H9 (cell line): ENCODE measurements around the gene GSAP. TPM values are rescaled to one million over a fixed set of nuclear protein-coding genes. Genes with fewer than 3 reads are reported as not detected.

Source experiments
- DNase-seq: peaks from one replicate; pipeline ENCODE4 v3.0.0-alpha.2; 2017
- H2AFZ ChIP-seq: one replicate; pipeline ENCODE4 v1.6.1; 2013; ENCODE audit warnings: mild to moderate bottlenecking, low read length, control low read depth, moderate library complexity
- H2AK5ac ChIP-seq: 2 replicates; pipeline ENCODE4 v1.6.1; 2013; ENCODE audit warnings: low read length, control low read depth, mixed read lengths; ENCODE audit not compliant: insufficient read length
- H2BK120ac ChIP-seq: one replicate; pipeline ENCODE4 v1.6.1; 2013; ENCODE audit warnings: low read depth, mild to moderate bottlenecking, low read length, control low read depth, inconsistent platforms; ENCODE audit not compliant: poor library complexity, severe bottlenecking
- H2BK12ac ChIP-seq: 2 replicates; pipeline ENCODE4 v1.6.1; 2013; ENCODE audit warnings: low read length, control low read depth, mixed read lengths, low read depth; ENCODE audit not compliant: insufficient read length
- H2BK15ac ChIP-seq: 2 replicates; pipeline ENCODE4 v1.6.1; 2013; ENCODE audit warnings: low read depth, low read length, control low read depth
- H2BK20ac ChIP-seq: one replicate; pipeline ENCODE4 v1.6.1; 2013; ENCODE audit warnings: low read depth, mild to moderate bottlenecking, low read length, control low read depth, inconsistent platforms; ENCODE audit not compliant: poor library complexity, severe bottlenecking
- H2BK5ac ChIP-seq: 2 replicates; pipeline ENCODE4 v1.6.1; 2013; ENCODE audit warnings: low read length, control low read depth, mixed read lengths; ENCODE audit not compliant: insufficient read length
- H3K14ac ChIP-seq: 2 replicates; pipeline ENCODE4 v1.6.1; 2013; ENCODE audit warnings: low read length, control low read depth; ENCODE audit not compliant: insufficient read depth
- H3K18ac ChIP-seq: 2 replicates; pipeline ENCODE4 v1.6.1; 2013; ENCODE audit warnings: low read depth, mild to moderate bottlenecking, mixed read lengths, low read length, control low read depth; ENCODE audit not compliant: insufficient read length
- H3K23ac ChIP-seq: 2 replicates; pipeline ENCODE4 v1.6.1; 2013; ENCODE audit warnings: low read length, control low read depth, mixed read lengths, low read depth; ENCODE audit not compliant: insufficient read length
- H3K23me2 ChIP-seq: 2 replicates; pipeline ENCODE4 v1.6.1; 2013; ENCODE audit warnings: low read depth, mild to moderate bottlenecking, mixed read lengths, low read length, control low read depth; ENCODE audit not compliant: insufficient read length, poor library complexity, severe bottlenecking
- H3K27ac ChIP-seq: 2 replicates; pipeline ENCODE4 v1.5.1; 2013; ENCODE audit warnings: low read length, control low read depth, mixed read lengths, low read depth; ENCODE audit not compliant: insufficient read length
- H3K27me3 ChIP-seq: 2 replicates; pipeline ENCODE4 v1.6.1; 2013; ENCODE audit warnings: low read length, control low read depth, inconsistent platforms; ENCODE audit not compliant: insufficient read depth
- H3K4ac ChIP-seq: 2 replicates; pipeline ENCODE4 v1.6.1; 2013; ENCODE audit warnings: low read depth, mild to moderate bottlenecking, control low read depth, inconsistent platforms, low read length, moderate library complexity
- H3K4me1 ChIP-seq: 2 replicates; pipeline ENCODE4 v1.6.1; 2013; ENCODE audit warnings: low read length, control low read depth, inconsistent platforms; ENCODE audit not compliant: insufficient read depth
- H3K4me2 ChIP-seq: 2 replicates; pipeline ENCODE4 v1.6.1; 2013; ENCODE audit warnings: low read length, control low read depth, mixed read lengths; ENCODE audit not compliant: insufficient read length, insufficient read depth
- H3K56ac ChIP-seq: 2 replicates; pipeline ENCODE4 v1.6.1; 2013; ENCODE audit warnings: low read depth, mild to moderate bottlenecking, mixed read lengths, low read length, control low read depth; ENCODE audit not compliant: insufficient read length
- H3K79me1 ChIP-seq: 2 replicates; pipeline ENCODE4 v1.6.1; 2013; ENCODE audit warnings: low read depth, mild to moderate bottlenecking, moderate library complexity, low read length, control low read depth, inconsistent platforms; ENCODE audit not compliant: insufficient read depth, poor library complexity, severe bottlenecking
- H3K79me2 ChIP-seq: 2 replicates; pipeline ENCODE4 v1.6.1; 2013; ENCODE audit warnings: low read length, control low read depth, inconsistent platforms; ENCODE audit not compliant: insufficient read depth
- H3K9ac ChIP-seq: 2 replicates; pipeline ENCODE4 v1.6.1; 2013; ENCODE audit warnings: low read length, control low read depth, mixed read lengths; ENCODE audit not compliant: insufficient read length; ENCODE audit errors: extremely low read depth
- H3K9me3 ChIP-seq: one replicate; pipeline ENCODE4 v1.6.1; 2013; ENCODE audit warnings: low read depth, low read length, inconsistent platforms; ENCODE audit not compliant: control insufficient read depth
- H3T11ph ChIP-seq: one replicate; pipeline ENCODE4 v1.6.1; 2013; ENCODE audit warnings: mild to moderate bottlenecking, low read length, control low read depth, inconsistent platforms
- H4K20me1 ChIP-seq: one replicate; pipeline ENCODE4 v1.6.1; 2013; ENCODE audit not compliant: control insufficient read depth, insufficient read length, insufficient read depth
- H4K5ac ChIP-seq: 2 replicates; pipeline ENCODE4 v1.6.1; 2013; ENCODE audit warnings: low read depth, mild to moderate bottlenecking, mixed read lengths, low read length, control low read depth; ENCODE audit not compliant: insufficient read length
- H4K8ac ChIP-seq: replicated peaks from 2 replicates; pipeline ENCODE4 v1.6.1; 2013; ENCODE audit warnings: low read length, control low read depth, mixed read lengths, low read depth; ENCODE audit not compliant: insufficient read length
- H4K91ac ChIP-seq: 2 replicates; pipeline ENCODE4 v1.6.1; 2013; ENCODE audit warnings: low read depth, mild to moderate bottlenecking, moderate library complexity, mixed read lengths, low read length, control low read depth; ENCODE audit not compliant: insufficient read length
- H3K27ac Mint-ChIP-seq, 3 experiments: 2 replicates in 2 of 3; 3 replicates in 1 of 3; pipeline ENCODE4 v1.8.0; 2020 to 2021; ENCODE audit warnings: mixed read lengths in 3 of 3, mild to moderate bottlenecking in 1 of 3, moderate library complexity in 1 of 3
- H3K27me3 Mint-ChIP-seq: 2 replicates; pipeline ENCODE4 v1.8.0; 2021; ENCODE audit warnings: low read depth, mild to moderate bottlenecking, moderate library complexity, mixed read lengths
- H3K36me3 Mint-ChIP-seq, 3 experiments: 2 replicates in 2 of 3; 3 replicates in 1 of 3; pipeline ENCODE4 v1.8.0; 2020 to 2021; ENCODE audit warnings: low read depth in 3 of 3, mixed read lengths in 3 of 3; ENCODE audit not compliant: insufficient read depth in 1 of 3
- H3K4me1 Mint-ChIP-seq, 2 experiments: 2 replicates each; pipeline ENCODE4 v1.8.0; 2020; ENCODE audit warnings: mixed read lengths in 2 of 2
- H3K4me3 Mint-ChIP-seq, 2 experiments: 2 replicates in 1 of 2; 3 replicates in 1 of 2; pipeline ENCODE4 v1.8.0; 2020 to 2021; ENCODE audit warnings: mild to moderate bottlenecking in 2 of 2, mixed read lengths in 2 of 2, moderate library complexity in 1 of 2
- H3K9me3 Mint-ChIP-seq, 2 experiments: 2 replicates in 1 of 2; 3 replicates in 1 of 2; pipeline ENCODE4 v1.8.0; 2020; ENCODE audit warnings: mild to moderate bottlenecking in 2 of 2, mixed read lengths in 2 of 2, moderate library complexity in 1 of 2
- WGBS: extraction: QIAGEN DNeasy Blood & Tissue Kit; methylation state at CpG from one replicate; pipeline ENCODE4 v1.1.7; 2013; ENCODE audit warnings: missing lambda C conversion rate, low lambda C conversion rate, mixed read lengths; ENCODE audit not compliant: insufficient read length; ENCODE audit errors: extremely low coverage; 5-methylcytosine and 5-hydroxymethylcytosine counted together
- total RNA-seq: library from RNA; stranded (reverse); gene quantifications from 2 replicates; pipeline ENCODE4 v1.2.1, GENCODE V29; 2021
- TF ChIP-seq, protein P1 (sequence below): fragments of 200-600 bp; sonication (generic); conservative IDR thresholded peaks from 3 replicates; pipeline ENCODE4 v1.8.0; 2021; ENCODE audit warnings: antibody characterized with exemption, mild to moderate bottlenecking

GSAP gene
- total RNA-seq, 1 experiment from 2014 or later = 1.9 TPM

DNA sequence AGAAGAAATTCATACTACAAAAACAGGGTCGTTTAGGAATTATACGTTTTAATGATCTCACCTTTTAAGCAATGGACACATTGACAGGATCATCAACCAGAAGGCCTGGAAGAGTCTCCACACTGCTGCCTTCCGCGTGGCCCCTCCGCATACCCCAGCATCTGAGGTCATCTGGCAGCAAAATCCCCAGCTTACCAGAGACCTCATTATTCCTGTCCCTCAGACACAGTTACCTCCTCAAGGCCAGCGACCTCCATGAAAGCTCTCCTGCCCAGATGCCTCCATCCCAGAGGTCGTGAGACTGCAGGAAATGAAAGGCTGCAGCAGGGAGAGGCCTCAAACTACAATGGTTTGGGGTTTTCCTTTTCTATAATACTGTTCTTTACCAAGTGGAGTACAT, 14.8 kb upstream of the GSAP start:
- DNase-seq = no peak
- Histone ChIP-seq H3K79me2 (no peaks in the 10 kb centered on the region), H3K27me3 (no peaks in the 10 kb centered on the region), H3K9me3 (no peaks in the 10 kb centered on the region), H3K27ac (no peak overlapping the region), H3K4me2 (no peak overlapping the region), H3K56ac (no peak overlapping the region), H4K5ac (no peak overlapping the region), H3K18ac (no peak overlapping the region), H3K23me2 (peaks cover 3% of the 10 kb centered on the region), H3T11ph (no peak overlapping the region), H3K9ac (no peak overlapping the region), H2BK20ac (no peak overlapping the region), H3K23ac (no peak overlapping the region), H2BK15ac (no peak overlapping the region), H3K4me1 (peaks cover 14% of the 10 kb centered on the region), H2BK12ac (no peak overlapping the region), H3K14ac (no peak overlapping the region), H4K20me1 (no peaks in the 10 kb centered on the region), H3K79me1 (no peaks in the 10 kb centered on the region), H3K4ac (no peak overlapping the region), H2AFZ (no peak overlapping the region), H2BK120ac (no peak overlapping the region), H4K91ac (no peak overlapping the region), H2AK5ac (no peak overlapping the region), H4K8ac (no peak overlapping the region), H2BK5ac (no peak overlapping the region)
- Mint-ChIP-seq H3K4me3 (no peak overlapping the region), H3K27ac (peak overlapping the region in 1 of 3 experiments; percentile 79; a peak in 1 of 7 replicates), H3K9me3 (no peaks in the 10 kb centered on the region), H3K27me3 (no peaks in the 10 kb centered on the region; the same call in 1 of the 2 replicates), H3K4me1 (peaks cover 42% of the 10 kb centered on the region in 2 experiments), H3K36me3 (no peaks in the 10 kb centered on the region)
- TF ChIP-seq, protein P1, sequence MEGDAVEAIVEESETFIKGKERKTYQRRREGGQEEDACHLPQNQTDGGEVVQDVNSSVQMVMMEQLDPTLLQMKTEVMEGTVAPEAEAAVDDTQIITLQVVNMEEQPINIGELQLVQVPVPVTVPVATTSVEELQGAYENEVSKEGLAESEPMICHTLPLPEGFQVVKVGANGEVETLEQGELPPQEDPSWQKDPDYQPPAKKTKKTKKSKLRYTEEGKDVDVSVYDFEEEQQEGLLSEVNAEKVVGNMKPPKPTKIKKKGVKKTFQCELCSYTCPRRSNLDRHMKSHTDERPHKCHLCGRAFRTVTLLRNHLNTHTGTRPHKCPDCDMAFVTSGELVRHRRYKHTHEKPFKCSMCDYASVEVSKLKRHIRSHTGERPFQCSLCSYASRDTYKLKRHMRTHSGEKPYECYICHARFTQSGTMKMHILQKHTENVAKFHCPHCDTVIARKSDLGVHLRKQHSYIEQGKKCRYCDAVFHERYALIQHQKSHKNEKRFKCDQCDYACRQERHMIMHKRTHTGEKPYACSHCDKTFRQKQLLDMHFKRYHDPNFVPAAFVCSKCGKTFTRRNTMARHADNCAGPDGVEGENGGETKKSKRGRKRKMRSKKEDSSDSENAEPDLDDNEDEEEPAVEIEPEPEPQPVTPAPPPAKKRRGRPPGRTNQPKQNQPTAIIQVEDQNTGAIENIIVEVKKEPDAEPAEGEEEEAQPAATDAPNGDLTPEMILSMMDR = no peak
- WGBS = no CpG with 5 or more reads among the region's 7 CpGs
